Muscle layer of colon (tissue), 2 donors: ENCODE measurements around the gene NDUFS1.
"Not testable (repeated sequence)": the region's sequence is repeated elsewhere in the genome, so short reads cannot be mapped to it uniquely, and the experiment has no call there.

Experiments used
- H3K27ac ChIP-seq: one replicate; pipeline ENCODE4 v1.7.0; 2013; ENCODE audit warnings: low read depth, mild to moderate bottlenecking, low read length, moderate library complexity
- H3K27me3 ChIP-seq, 2 donors: one replicate each; pipeline ENCODE4 v1.7.0; 2013; ENCODE audit warnings: low read length in 2 of 2, mild to moderate bottlenecking in 2 of 2; ENCODE audit not compliant: insufficient read depth in 2 of 2, control insufficient read depth in 1 of 2
- H3K36me3 ChIP-seq: one replicate; pipeline ENCODE4 v1.7.0; 2013; ENCODE audit warnings: mild to moderate bottlenecking, low read length; ENCODE audit not compliant: insufficient read depth
- H3K4me1 ChIP-seq: one replicate; pipeline ENCODE4 v1.7.0; 2013; ENCODE audit warnings: mild to moderate bottlenecking, low read length; ENCODE audit not compliant: insufficient read depth
- H3K4me3 ChIP-seq, 2 donors: one replicate each; pipeline ENCODE4 v1.7.0; 2013; ENCODE audit warnings: low read length in 2 of 2, low read depth in 1 of 2, mild to moderate bottlenecking in 1 of 2, moderate library complexity in 1 of 2
- H3K9ac ChIP-seq: one replicate; pipeline ENCODE4 v1.7.0; 2013; ENCODE audit warnings: low read length
- H3K9me3 ChIP-seq: one replicate; pipeline ENCODE4 v1.7.0; 2013; ENCODE audit warnings: mild to moderate bottlenecking, low read length
- donor health status: abdominal sarcoma.
- donor health status: Adenocarcinoma of cecum.

The NDUFS1 gene

GRCh38 chr2:206159346-206160124 lies at the start of gene NDUFS1, which contains the start of gene EEF1B2:
Gene NDUFS1, minus strand, starts transcription at chr2:206159444. Its CDS starts 5,766 bp downstream, at chr2:206153678.
Gene EEF1B2, plus strand, starts transcription at chr2:206159895. Its CDS starts 85 bp downstream, at chr2:206159980.
- H3K27ac ChIP-seq, result peak within 1 kb of the TSS; percentile 89
- H3K9me3 ChIP-seq, result no peaks in the 10 kb centered on the region
- peaks cover 30% of the 10 kb centered on the region for H3K36me3 ChIP-seq
- peaks cover 20% of the 10 kb centered on the region for H3K4me1 ChIP-seq
- no peaks in the 10 kb centered on the region for H3K27me3 ChIP-seq
- peak within 1 kb of the TSS; percentile 86 to 95 for H3K4me3 ChIP-seq
- peak within 1 kb of the TSS; percentile 90 for H3K9ac ChIP-seq

GRCh38 chr2:206208900-206209299 lies 49.7 kb upstream of the NDUFS1 start:
- Histone ChIP-seq H3K9me3 (no peaks in the 10 kb centered on the region), H3K27me3 (no peaks in the 10 kb centered on the region), H3K4me1 (peaks cover 6% of the 10 kb centered on the region), H3K36me3 (no peaks in the 10 kb centered on the region), H3K9ac (no peak overlapping the region), H3K27ac (no peak overlapping the region), H3K4me3 (no peak overlapping the region)

- not testable (repeated sequence) for H3K9ac ChIP-seq, H3K4me1 ChIP-seq, H3K27ac ChIP-seq, H3K36me3 ChIP-seq, H3K9me3 ChIP-seq, H3K4me3 ChIP-seq, H3K27me3 ChIP-seq
These were observed 48.1 kb upstream of the NDUFS1 start for GRCh38 chr2:206207316-206207715.

- no peaks in the 10 kb centered on the region for H3K36me3 ChIP-seq
- H3K27me3 ChIP-seq, result no peaks in the 10 kb centered on the region
- H3K9ac ChIP-seq, result no peak overlapping the region
- no peaks in the 10 kb centered on the region for H3K9me3 ChIP-seq
- no peak overlapping the region for H3K4me3 ChIP-seq
- no peak overlapping the region for H3K27ac ChIP-seq
- H3K4me1 ChIP-seq, result no peaks in the 10 kb centered on the region
These were observed 45.5 kb upstream of the NDUFS1 start for GRCh38 chr2:206204710-206205109.

DNA sequence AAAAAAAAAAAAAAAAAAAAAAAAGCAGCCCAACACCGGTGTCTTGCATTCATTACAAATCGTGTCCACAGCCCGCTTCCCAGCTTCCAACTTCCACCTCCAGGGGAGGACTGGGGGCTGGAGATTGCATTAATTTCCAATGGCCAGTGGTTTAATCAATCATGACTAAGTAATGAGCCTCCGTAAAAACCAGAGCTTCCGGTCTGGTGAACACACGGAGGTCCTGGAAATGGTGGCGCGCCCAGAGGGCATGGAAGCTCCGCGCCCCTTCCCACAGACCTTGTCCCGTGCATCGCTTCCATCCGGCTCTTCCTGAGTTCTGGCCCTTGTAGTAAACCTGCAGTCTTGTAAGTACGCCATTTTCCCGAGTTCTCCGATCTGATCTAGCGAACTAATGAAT lies 44.1 kb upstream of the NDUFS1 start:
- Histone ChIP-seq H3K4me1 (no peaks in the 10 kb centered on the region), H3K27ac (no peak overlapping the region), H3K36me3 (no peaks in the 10 kb centered on the region), H3K27me3 (no peaks in the 10 kb centered on the region), H3K9ac (no peak overlapping the region), H3K9me3 (no peaks in the 10 kb centered on the region), H3K4me3 (no peak overlapping the region)

DNA sequence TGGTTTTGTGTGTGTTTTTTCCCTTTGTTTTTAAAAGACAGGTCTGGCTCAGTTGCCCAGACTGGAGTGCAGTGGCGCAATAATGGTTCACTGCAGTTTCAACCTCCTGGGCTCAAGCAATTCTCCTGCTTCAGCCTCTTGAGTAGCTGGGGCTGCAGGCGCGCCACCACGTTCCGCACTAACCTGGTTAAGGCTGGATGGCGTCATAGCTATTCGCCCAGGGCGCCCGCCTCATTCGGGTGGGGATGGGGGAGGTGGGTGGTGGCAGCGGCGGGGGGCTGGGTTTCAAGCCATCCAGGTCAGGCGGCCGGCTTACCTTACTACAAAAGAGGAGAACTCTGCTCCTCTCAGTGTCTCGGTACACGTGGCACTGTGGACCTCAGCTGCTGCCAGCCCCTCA lies 43.2 kb upstream of the NDUFS1 start:
- Histone ChIP-seq H3K27me3 (no peaks in the 10 kb centered on the region), H3K9ac (no peak overlapping the region), H3K36me3 (no peaks in the 10 kb centered on the region)

GRCh38 chr2:206201075-206201848 lies 42.0 kb upstream of the NDUFS1 start:
- Histone ChIP-seq H3K9me3 (no peaks in the 10 kb centered on the region), H3K9ac (no peak overlapping the region), H3K4me1 (no peaks in the 10 kb centered on the region), H3K36me3 (no peaks in the 10 kb centered on the region), H3K27me3 (no peaks in the 10 kb centered on the region), H3K27ac (no peak overlapping the region), H3K4me3 (no peak overlapping the region)

More for the DNA sequence above, 43.2 kb upstream of the NDUFS1 start:
- H3K4me1 ChIP-seq, result no peaks in the 10 kb centered on the region
- H3K27ac ChIP-seq, result no peak overlapping the region
- H3K9me3 ChIP-seq, result no peaks in the 10 kb centered on the region
- no peak overlapping the region for H3K4me3 ChIP-seq

- H3K9me3 ChIP-seq, result no peaks in the 10 kb centered on the region
- H3K9ac ChIP-seq, result no peak overlapping the region
- no peaks in the 10 kb centered on the region for H3K27me3 ChIP-seq
- H3K36me3 ChIP-seq, result no peaks in the 10 kb centered on the region
- H3K4me1 ChIP-seq, result no peaks in the 10 kb centered on the region
- no peak overlapping the region for H3K27ac ChIP-seq
- no peak overlapping the region for H3K4me3 ChIP-seq
These were observed 39.4 kb upstream of the NDUFS1 start for GRCh38 chr2:206198677-206199076.

DNA sequence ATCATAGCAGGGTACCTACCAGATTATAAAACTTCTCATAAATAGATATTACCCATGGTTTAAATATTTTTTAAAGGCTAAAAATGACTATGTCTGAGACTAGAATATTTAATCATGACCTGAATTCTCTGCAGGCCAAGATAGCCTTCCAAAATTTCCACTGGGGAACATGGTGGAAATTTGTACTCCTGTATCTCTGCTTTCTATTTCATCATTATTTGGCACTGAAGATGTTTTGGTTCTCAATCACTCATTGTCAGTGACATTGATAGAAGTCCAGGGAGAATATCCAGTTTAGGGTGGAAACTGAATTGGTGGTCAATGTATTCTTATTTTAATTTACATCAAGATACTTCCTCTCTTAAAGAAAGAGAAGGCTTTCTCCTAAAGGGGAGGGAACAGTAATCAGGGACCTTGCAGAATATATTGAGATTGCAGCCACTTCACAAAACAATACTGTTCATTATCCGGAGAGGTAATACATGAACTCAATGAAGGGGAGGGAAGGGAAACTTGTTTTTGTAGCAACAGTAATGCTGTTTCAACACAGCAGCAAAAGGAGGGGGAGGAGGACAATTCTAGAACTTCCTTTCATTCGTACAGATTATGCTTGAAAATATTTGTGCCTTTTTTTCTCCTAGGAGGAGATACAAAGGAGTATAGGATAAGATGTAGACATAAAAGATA lies 34.6 kb upstream of the NDUFS1 start:
- Histone ChIP-seq H3K36me3 (no peaks in the 10 kb centered on the region), H3K9ac (no peak overlapping the region), H3K27me3 (no peaks in the 10 kb centered on the region), H3K4me3 (no peak overlapping the region), H3K4me1 (no peaks in the 10 kb centered on the region), H3K9me3 (no peaks in the 10 kb centered on the region), H3K27ac (no peak overlapping the region)

- no peaks in the 10 kb centered on the region for H3K9me3 ChIP-seq
- no peaks in the 10 kb centered on the region for H3K4me1 ChIP-seq
- no peak overlapping the region for H3K4me3 ChIP-seq
- no peaks in the 10 kb centered on the region for H3K27me3 ChIP-seq
- H3K27ac ChIP-seq, result no peak overlapping the region
- no peaks in the 10 kb centered on the region for H3K36me3 ChIP-seq
- no peak overlapping the region for H3K9ac ChIP-seq
These were observed 32.9 kb upstream of the NDUFS1 start for GRCh38 chr2:206192157-206192556.

GRCh38 chr2:206190689-206191088 lies 31.4 kb upstream of the NDUFS1 start:
- Histone ChIP-seq H3K36me3 (no peaks in the 10 kb centered on the region), H3K27ac (no peak overlapping the region), H3K9ac (no peak overlapping the region), H3K4me3 (no peak overlapping the region), H3K9me3 (no peaks in the 10 kb centered on the region), H3K27me3 (no peaks in the 10 kb centered on the region), H3K4me1 (no peaks in the 10 kb centered on the region)
